Stimulated activated CD8-positive, alpha-beta memory T cell treated with anti-CD3 and anti-CD28 coated beads, Interleukin-12 subunit alpha, Interleukin-12 subunit beta, amount 100 ng/mL, for 24 hours (primary cell): ENCODE data around the gene CDCA4.

Experiments used
- DNase-seq: peaks from one replicate; pipeline ENCODE4 v3.0.0-alpha.2; 2020; ENCODE audit errors: extremely low read depth

CDCA4 gene

GRCh38 chr14:104989951-104990303, 31.0 kb downstream of the CDCA4 start:
- no peak for DNase-seq

- DNase-seq, result no peak
Measured at GRCh38 chr14:104989236-104989950, 31.5 kb downstream of the CDCA4 start.

- no peak for DNase-seq
Measured at GRCh38 chr14:104986487-104987164, 34.3 kb downstream of the CDCA4 start.

GRCh38 chr14:104985675-104986486, 35.0 kb downstream of the CDCA4 start, which contains the start of gene CLBA1:
CLBA1 (plus strand) TSS chr14:104985788; CDS start chr14:104986432, 644 bp downstream.
- DNase-seq, result peak; percentile 74

GRCh38 chr14:104984056-104984894, 36.6 kb downstream of the CDCA4 start:
- no peak for DNase-seq

GRCh38 chr14:104983231-104983721, 37.6 kb downstream of the CDCA4 start:
- no peak for DNase-seq

- DNase-seq, result no peak
Measured at GRCh38 chr14:104982548-104983230, 38.2 kb downstream of the CDCA4 start.

GRCh38 chr14:104981699-104982541, 39.0 kb downstream of the CDCA4 start:
- no peak for DNase-seq

- DNase-seq, result no peak
Measured at GRCh38 chr14:104980611-104981531, 40.0 kb downstream of the CDCA4 start.

GRCh38 chr14:104979758-104980610, 40.9 kb downstream of the CDCA4 start:
- DNase-seq, result no peak

GRCh38 chr14:104978746-104979691, 41.9 kb downstream of the CDCA4 start:
- DNase-seq, result no peak

GRCh38 chr14:104977681-104978653, 42.9 kb downstream of the CDCA4 start, which contains the start of gene AHNAK2:
AHNAK2 (minus strand) TSS chr14:104978374; CDS start chr14:104978237, 137 bp downstream.
- peak; percentile 27 for DNase-seq

GRCh38 chr14:104977008-104977680, 43.7 kb downstream of the CDCA4 start:
- DNase-seq, result no peak

GRCh38 chr14:104976198-104977007, 44.5 kb downstream of the CDCA4 start:
- peak; percentile 59 for DNase-seq
